Testis (tissue), 2 donors: Measurements from ENCODE around the gene KLHL3.

ENCODE experiments used
- CTCF ChIP-seq, 3 experiments: fragments of 450-650 bp in 2 of 3; fragments of 200-600 bp in 1 of 3; sonication (generic) in 1 of 3; IDR thresholded peaks; one replicate each; pipeline ENCODE4 v1.5.1; 2016 to 2019; ENCODE audit warnings: antibody characterized with exemption in 3 of 3, mild to moderate bottlenecking in 2 of 3, moderate library complexity in 1 of 3
- POLR2A ChIP-seq: fragments of 450-650 bp; IDR thresholded peaks from one replicate; pipeline ENCODE4 v1.6.1; 2017; ENCODE audit warnings: antibody characterized with exemption, mild to moderate bottlenecking, moderate library complexity

GRCh38 chr5:137641148-137641547 lies 94.7 kb downstream of the KLHL3 start:
- no peak for TF ChIP-seq CTCF (IDR thresholded peaks at IDR 0.05)
- TF ChIP-seq POLR2A: no peak
